ENCODE results near the gene PLEKHA7.

- TF ChIP-seq, protein P1, sequence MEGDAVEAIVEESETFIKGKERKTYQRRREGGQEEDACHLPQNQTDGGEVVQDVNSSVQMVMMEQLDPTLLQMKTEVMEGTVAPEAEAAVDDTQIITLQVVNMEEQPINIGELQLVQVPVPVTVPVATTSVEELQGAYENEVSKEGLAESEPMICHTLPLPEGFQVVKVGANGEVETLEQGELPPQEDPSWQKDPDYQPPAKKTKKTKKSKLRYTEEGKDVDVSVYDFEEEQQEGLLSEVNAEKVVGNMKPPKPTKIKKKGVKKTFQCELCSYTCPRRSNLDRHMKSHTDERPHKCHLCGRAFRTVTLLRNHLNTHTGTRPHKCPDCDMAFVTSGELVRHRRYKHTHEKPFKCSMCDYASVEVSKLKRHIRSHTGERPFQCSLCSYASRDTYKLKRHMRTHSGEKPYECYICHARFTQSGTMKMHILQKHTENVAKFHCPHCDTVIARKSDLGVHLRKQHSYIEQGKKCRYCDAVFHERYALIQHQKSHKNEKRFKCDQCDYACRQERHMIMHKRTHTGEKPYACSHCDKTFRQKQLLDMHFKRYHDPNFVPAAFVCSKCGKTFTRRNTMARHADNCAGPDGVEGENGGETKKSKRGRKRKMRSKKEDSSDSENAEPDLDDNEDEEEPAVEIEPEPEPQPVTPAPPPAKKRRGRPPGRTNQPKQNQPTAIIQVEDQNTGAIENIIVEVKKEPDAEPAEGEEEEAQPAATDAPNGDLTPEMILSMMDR (IDR thresholded peaks at IDR 0.05 in 2 of 3, conservative IDR thresholded peaks at IDR 0.05 in 1 of 3; ENCODE audit: borderline replicate concordance in 1 of 3, insufficient read depth in 1 of 3, low read depth in 2 of 3, low read length in 2 of 3) = no peak
- no peak for TF ChIP-seq RAD21 (IDR thresholded peaks at IDR 0.05; ENCODE audit: low read depth)
- TF ChIP-seq POLR2A (IDR thresholded peaks at IDR 0.05; ENCODE audit: borderline replicate concordance, extremely low read depth, insufficient read depth, insufficient read length) = no peak
- no peak for TF ChIP-seq FOSL1 (IDR thresholded peaks at IDR 0.05; ENCODE audit: low read depth)
- no peak for TF ChIP-seq EZH2phosphoT487 (IDR thresholded peaks at IDR 0.05; ENCODE audit: borderline replicate concordance)
- no peak for TF ChIP-seq ZNF274 (IDR thresholded peaks at IDR 0.05; ENCODE audit: low read depth, low read length)
- no peak for TF ChIP-seq REST (IDR thresholded peaks at IDR 0.05; ENCODE audit: low read depth)
- no peak for TF ChIP-seq SP1 (IDR thresholded peaks at IDR 0.05; ENCODE audit: low read depth)
- TF ChIP-seq, protein P2, sequence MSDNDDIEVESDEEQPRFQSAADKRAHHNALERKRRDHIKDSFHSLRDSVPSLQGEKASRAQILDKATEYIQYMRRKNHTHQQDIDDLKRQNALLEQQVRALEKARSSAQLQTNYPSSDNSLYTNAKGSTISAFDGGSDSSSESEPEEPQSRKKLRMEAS (IDR thresholded peaks at IDR 0.05) = no peak
- no peak for TF ChIP-seq EZH2 (IDR thresholded peaks at IDR 0.05)
- no peak for TF ChIP-seq ELF1 (IDR thresholded peaks at IDR 0.05; ENCODE audit: borderline replicate concordance, low read depth)
- TF ChIP-seq TCF7L2 (IDR thresholded peaks at IDR 0.05; ENCODE audit: borderline replicate concordance, extremely low read depth, insufficient read depth, insufficient read length) = no peak
- no peak for TF ChIP-seq POLR2AphosphoS5 (IDR thresholded peaks at IDR 0.05; ENCODE audit: low read depth, low read length)
These were observed 28.9 kb downstream of the PLEKHA7 start for GRCh38 chr11:16985297-16985696.
